HG03457 (cell line): ENCODE measurements around the gene CNTNAP2.
"Not testable (repeated sequence)": the region's sequence is repeated elsewhere in the genome, so short reads cannot be mapped to it uniquely, and the experiment has no call there.

ENCODE experiments used
- ATAC-seq: cut with Tn5 transposase; IDR thresholded peaks from one replicate; pipeline ENCODE4 v1.9.1; 2021; ENCODE audit warnings: moderate number of reproducible peaks; ENCODE audit not compliant: unreplicated experiment

The CNTNAP2 gene

GRCh38 chr7:147584771-147585193, 1468.2 kb downstream of the CNTNAP2 start:
- ATAC-seq: no peak

GRCh38 chr7:147586110-147586509, 1469.5 kb downstream of the CNTNAP2 start:
- no peak for ATAC-seq

GRCh38 chr7:147586526-147586925, 1469.9 kb downstream of the CNTNAP2 start:
- ATAC-seq: no peak

GRCh38 chr7:147593271-147594057, 1476.9 kb downstream of the CNTNAP2 start:
- no peak for ATAC-seq

- no peak for ATAC-seq
Measured at GRCh38 chr7:147595042-147595441, 1478.4 kb downstream of the CNTNAP2 start.

GRCh38 chr7:147598687-147599086, 1482.1 kb downstream of the CNTNAP2 start:
- not testable (repeated sequence) for ATAC-seq

GRCh38 chr7:147605323-147605722, 1488.7 kb downstream of the CNTNAP2 start:
- no peak for ATAC-seq

GRCh38 chr7:147607157-147607800, 1490.7 kb downstream of the CNTNAP2 start:
- no peak for ATAC-seq

GRCh38 chr7:147611431-147611830, 1494.8 kb downstream of the CNTNAP2 start:
- no peak for ATAC-seq

- no peak for ATAC-seq
Measured at GRCh38 chr7:147635288-147635687, 1518.7 kb downstream of the CNTNAP2 start.

- ATAC-seq: no peak
Measured at GRCh38 chr7:147636553-147636952, 1520.0 kb downstream of the CNTNAP2 start.

- ATAC-seq: no peak
Measured at GRCh38 chr7:147638566-147638965, 1522.0 kb downstream of the CNTNAP2 start.

- no peak for ATAC-seq
Measured at GRCh38 chr7:147639037-147639436, 1522.4 kb downstream of the CNTNAP2 start.

GRCh38 chr7:147639751-147640150, 1523.2 kb downstream of the CNTNAP2 start:
- ATAC-seq: no peak

GRCh38 chr7:147640821-147641220, 1524.2 kb downstream of the CNTNAP2 start:
- no peak for ATAC-seq

GRCh38 chr7:147646568-147646967, 1530.0 kb downstream of the CNTNAP2 start:
- no peak for ATAC-seq

GRCh38 chr7:147650991-147651390, 1534.4 kb downstream of the CNTNAP2 start:
- ATAC-seq: no peak

- ATAC-seq: no peak
Measured at GRCh38 chr7:147651601-147652000, 1535.0 kb downstream of the CNTNAP2 start.

GRCh38 chr7:147653456-147653855, 1536.9 kb downstream of the CNTNAP2 start:
- no peak for ATAC-seq

- no peak for ATAC-seq
Measured at GRCh38 chr7:147658392-147658967, 1541.9 kb downstream of the CNTNAP2 start.

- no peak for ATAC-seq
Measured at GRCh38 chr7:147659036-147659995, 1542.7 kb downstream of the CNTNAP2 start.
